ENCODE data around the gene TCF7L1. TPM values are rescaled to one million over a fixed set of nuclear protein-coding genes. Genes with fewer than 3 reads are reported as not detected.

The TCF7L1 gene
- polyA plus RNA-seq, 4 donors = 0.45 to 18.5 (median 3.2) TPM

DNA sequence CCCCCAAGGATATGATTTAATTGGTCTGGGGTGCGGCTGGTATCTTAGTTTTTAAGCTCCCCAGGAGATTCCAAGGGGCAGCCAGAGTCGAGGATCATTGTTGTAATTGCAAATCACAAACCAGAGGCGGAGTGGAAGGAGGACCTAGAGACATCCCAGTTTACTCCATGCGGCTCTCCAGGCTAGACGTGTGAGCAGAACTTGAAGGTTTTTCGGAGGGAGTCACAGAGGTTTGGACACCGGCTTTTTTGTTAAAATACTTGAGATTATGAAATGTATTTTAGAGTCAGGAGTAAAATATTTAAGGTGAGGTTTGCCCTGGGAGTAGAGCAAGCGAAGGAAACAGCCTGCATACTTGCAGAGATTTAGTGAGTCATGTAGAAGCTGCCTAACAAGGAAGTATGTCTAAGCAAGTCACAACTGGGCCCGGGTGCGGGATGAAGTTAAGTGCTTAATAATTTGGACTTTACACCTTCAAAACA is 155.1 kb downstream of the TCF7L1 start:
- H3K27ac ChIP-seq (ENCODE audit: low read depth in 1 of 3, low read length in 2 of 3) = peak overlapping the region; percentile 1 to 68 (median 49)
- no peaks in the 10 kb centered on the region for H3K9me3 ChIP-seq (ENCODE audit: control insufficient read depth in 2 of 2, insufficient read depth in 1 of 2, low read depth in 1 of 2, low read length in 1 of 2)
- DNase-seq (peak; percentile 74 to 92), FAIRE-seq (no peak)
- 23 to 61% (median 43%) methylated on average over 10 of the region's 10 CpGs for WGBS, 3 donors
- H3K36me3 ChIP-seq (ENCODE audit: control insufficient read depth in 3 of 3, insufficient read depth in 2 of 3, low read depth in 1 of 3, low read length in 3 of 3) = peaks cover 0 to 28% (median 0%) of the 10 kb centered on the region in 3 donors
- no peak overlapping the region for H3K4me3 ChIP-seq (ENCODE audit: low read depth in 1 of 3, low read length in 3 of 3)
- no peaks in the 10 kb centered on the region for H3K27me3 ChIP-seq (ENCODE audit: control insufficient read depth in 3 of 3, insufficient read depth in 3 of 3, low read length in 3 of 3)
- peaks cover 0 to 9% (median 2%) of the 10 kb centered on the region in 3 donors for H3K4me1 ChIP-seq (ENCODE audit: control insufficient read depth in 3 of 3, insufficient read depth in 2 of 3, low read depth in 1 of 3, low read length in 2 of 3)

- Histone ChIP-seq H3K27me3 (ENCODE audit: control insufficient read depth in 3 of 3, insufficient read depth in 3 of 3, low read length in 3 of 3) (no peaks in the 10 kb centered on the region), H3K4me3 (ENCODE audit: low read depth in 1 of 3, low read length in 3 of 3) (no peak overlapping the region), H3K36me3 (ENCODE audit: control insufficient read depth in 3 of 3, insufficient read depth in 2 of 3, low read depth in 1 of 3, low read length in 3 of 3) (peaks cover 0 to 10% (median 0%) of the 10 kb centered on the region in 3 donors), H3K9me3 (ENCODE audit: control insufficient read depth in 2 of 2, insufficient read depth in 1 of 2, low read depth in 1 of 2, low read length in 1 of 2) (no peaks in the 10 kb centered on the region), H3K27ac (ENCODE audit: low read depth in 1 of 3, low read length in 2 of 3) (peak overlapping the region in 1 of 3 donors; percentile 12), H3K4me1 (ENCODE audit: control insufficient read depth in 3 of 3, insufficient read depth in 2 of 3, low read depth in 1 of 3, low read length in 2 of 3) (peaks cover 0 to 9% (median 2%) of the 10 kb centered on the region in 3 donors)
- 44 to 60% (median 47%) methylated on average over 4 of the region's 4 CpGs for WGBS, 3 donors
- FAIRE-seq (no peak), DNase-seq (peak in 1 of 2 donors; percentile 61)
Observed at GRCh38 chr2:85291425-85292023, 158.3 kb downstream of the TCF7L1 start.

- H3K36me3 ChIP-seq (ENCODE audit: control insufficient read depth in 3 of 3, insufficient read depth in 2 of 3, low read depth in 1 of 3, low read length in 3 of 3) = peaks cover 0 to 41% (median 0%) of the 10 kb centered on the region in 3 donors
- H3K27ac ChIP-seq (ENCODE audit: low read depth in 1 of 3, low read length in 2 of 3) = no peak overlapping the region
- WGBS, 3 donors = 83 to 89% (median 87%) methylated on average over 6 of the region's 6 CpGs
- no peaks in the 10 kb centered on the region for H3K27me3 ChIP-seq (ENCODE audit: control insufficient read depth in 3 of 3, insufficient read depth in 3 of 3, low read length in 3 of 3)
- H3K4me1 ChIP-seq (ENCODE audit: control insufficient read depth in 3 of 3, insufficient read depth in 2 of 3, low read depth in 1 of 3, low read length in 2 of 3) = peaks cover 0 to 4% (median 3%) of the 10 kb centered on the region in 3 donors
- FAIRE-seq (no peak), DNase-seq (no peak)
- H3K9me3 ChIP-seq (ENCODE audit: control insufficient read depth in 2 of 2, insufficient read depth in 1 of 2, low read depth in 1 of 2, low read length in 1 of 2) = no peaks in the 10 kb centered on the region
- no peak overlapping the region for H3K4me3 ChIP-seq (ENCODE audit: low read depth in 1 of 3, low read length in 3 of 3)
Observed at GRCh38 chr2:85302121-85302520, 168.9 kb downstream of the TCF7L1 start.

DNA sequence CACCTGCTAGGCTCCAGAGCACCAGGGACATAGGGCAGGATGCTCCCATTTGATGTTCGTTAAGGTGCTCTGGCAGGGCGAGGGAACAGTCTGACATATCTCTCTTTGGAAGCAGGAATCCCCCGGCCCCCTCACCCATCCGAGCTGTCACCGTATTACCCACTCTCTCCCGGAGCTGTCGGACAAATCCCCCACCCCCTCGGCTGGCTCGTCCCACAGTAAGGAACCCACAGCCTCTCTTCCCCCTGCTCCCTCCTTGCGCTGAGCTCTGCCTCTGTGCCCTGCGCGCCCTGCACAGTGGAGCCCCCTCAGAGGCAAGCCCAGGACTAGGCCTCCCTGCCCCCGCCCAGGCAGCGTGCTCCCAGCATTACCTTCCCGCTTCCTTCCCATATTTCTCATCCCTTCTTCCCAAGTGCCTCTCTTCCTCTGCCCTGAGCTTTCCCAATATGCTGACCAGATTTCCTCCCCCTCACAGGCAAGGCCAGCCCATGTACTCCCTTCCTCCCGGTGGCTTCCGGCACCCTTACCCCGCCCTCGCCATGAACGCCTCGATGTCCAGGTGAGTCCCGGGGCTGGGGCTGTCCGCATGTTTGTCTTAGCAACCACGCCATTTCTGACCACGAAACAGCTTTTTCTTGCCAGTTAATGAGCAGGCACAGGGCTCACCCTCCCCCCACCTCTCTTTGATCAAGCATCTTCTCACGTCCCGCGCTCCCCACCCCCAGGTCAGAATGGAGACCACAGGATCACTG is 170.8 kb downstream of the TCF7L1 start:
- Histone ChIP-seq H3K27me3 (ENCODE audit: control insufficient read depth in 3 of 3, insufficient read depth in 3 of 3, low read length in 3 of 3) (no peaks in the 10 kb centered on the region), H3K4me1 (ENCODE audit: control insufficient read depth in 3 of 3, insufficient read depth in 2 of 3, low read depth in 1 of 3, low read length in 2 of 3) (peaks cover 2 to 22% (median 4%) of the 10 kb centered on the region in 3 donors), H3K36me3 (ENCODE audit: control insufficient read depth in 3 of 3, insufficient read depth in 2 of 3, low read depth in 1 of 3, low read length in 3 of 3) (peaks cover 0 to 52% (median 0%) of the 10 kb centered on the region in 3 donors), H3K4me3 (ENCODE audit: low read depth in 1 of 3, low read length in 3 of 3) (no peak overlapping the region), H3K27ac (ENCODE audit: low read depth in 1 of 3, low read length in 2 of 3) (no peak overlapping the region), H3K9me3 (ENCODE audit: control insufficient read depth in 2 of 2, insufficient read depth in 1 of 2, low read depth in 1 of 2, low read length in 1 of 2) (no peaks in the 10 kb centered on the region)
- FAIRE-seq (no peak), DNase-seq (no peak)
- WGBS, 3 donors = 86 to 88% (median 86%) methylated on average over 27 to 28 of the region's 28 CpGs

- WGBS, 3 donors = 10 to 62% (median 35%) methylated on average over 9 of the region's 9 CpGs
- peak overlapping the region; percentile 89 to 99 (median 94) for H3K27ac ChIP-seq (ENCODE audit: low read depth in 1 of 3, low read length in 2 of 3)
- no peaks in the 10 kb centered on the region for H3K9me3 ChIP-seq (ENCODE audit: control insufficient read depth in 2 of 2, insufficient read depth in 1 of 2, low read depth in 1 of 2, low read length in 1 of 2)
- H3K27me3 ChIP-seq (ENCODE audit: control insufficient read depth in 3 of 3, insufficient read depth in 3 of 3, low read length in 3 of 3) = no peaks in the 10 kb centered on the region
- peaks cover 5 to 26% (median 10%) of the 10 kb centered on the region in 3 donors for H3K4me1 ChIP-seq (ENCODE audit: control insufficient read depth in 3 of 3, insufficient read depth in 2 of 3, low read depth in 1 of 3, low read length in 2 of 3)
- DNase-seq = peak in 1 of 2 donors; percentile 75
- no peak for FAIRE-seq
- peak overlapping the region in 2 of 3 donors; percentile 37 to 40 for H3K4me3 ChIP-seq (ENCODE audit: low read depth in 1 of 3, low read length in 3 of 3)
- H3K36me3 ChIP-seq (ENCODE audit: control insufficient read depth in 3 of 3, insufficient read depth in 2 of 3, low read depth in 1 of 3, low read length in 3 of 3) = peaks cover 0 to 64% (median 4%) of the 10 kb centered on the region in 3 donors
Observed at GRCh38 chr2:85307527-85307897, 174.3 kb downstream of the TCF7L1 start.

GRCh38 chr2:85308201-85308600 is 175.0 kb downstream of the TCF7L1 start:
- 65 to 89% (median 78%) methylated on average over 6 of the region's 6 CpGs for WGBS, 3 donors
- Histone ChIP-seq H3K36me3 (ENCODE audit: control insufficient read depth in 3 of 3, insufficient read depth in 2 of 3, low read depth in 1 of 3, low read length in 3 of 3) (peaks cover 0 to 61% (median 4%) of the 10 kb centered on the region in 3 donors), H3K27me3 (ENCODE audit: control insufficient read depth in 3 of 3, insufficient read depth in 3 of 3, low read length in 3 of 3) (no peaks in the 10 kb centered on the region), H3K27ac (ENCODE audit: low read depth in 1 of 3, low read length in 2 of 3) (peak overlapping the region in 2 of 3 donors; percentile 89 to 99), H3K9me3 (ENCODE audit: control insufficient read depth in 2 of 2, insufficient read depth in 1 of 2, low read depth in 1 of 2, low read length in 1 of 2) (no peaks in the 10 kb centered on the region), H3K4me1 (ENCODE audit: control insufficient read depth in 3 of 3, insufficient read depth in 2 of 3, low read depth in 1 of 3, low read length in 2 of 3) (peaks cover 5 to 26% (median 10%) of the 10 kb centered on the region in 3 donors), H3K4me3 (ENCODE audit: low read depth in 1 of 3, low read length in 3 of 3) (no peak overlapping the region)
- DNase-seq (no peak), FAIRE-seq (no peak)

- DNase-seq (no peak), FAIRE-seq (no peak)
- Histone ChIP-seq H3K9me3 (ENCODE audit: control insufficient read depth in 2 of 2, insufficient read depth in 1 of 2, low read depth in 1 of 2, low read length in 1 of 2) (no peaks in the 10 kb centered on the region), H3K4me3 (ENCODE audit: low read depth in 1 of 3, low read length in 3 of 3) (no peak overlapping the region), H3K4me1 (ENCODE audit: control insufficient read depth in 3 of 3, insufficient read depth in 2 of 3, low read depth in 1 of 3, low read length in 2 of 3) (peaks cover 5 to 26% (median 10%) of the 10 kb centered on the region in 3 donors), H3K27ac (ENCODE audit: low read depth in 1 of 3, low read length in 2 of 3) (peak overlapping the region in 1 of 3 donors; percentile 56), H3K27me3 (ENCODE audit: control insufficient read depth in 3 of 3, insufficient read depth in 3 of 3, low read length in 3 of 3) (no peaks in the 10 kb centered on the region), H3K36me3 (ENCODE audit: control insufficient read depth in 3 of 3, insufficient read depth in 2 of 3, low read depth in 1 of 3, low read length in 3 of 3) (peaks cover 0 to 61% (median 4%) of the 10 kb centered on the region in 3 donors)
- 12 to 34% (median 34%) methylated on average over 15 of the region's 15 CpGs for WGBS, 3 donors
Observed at GRCh38 chr2:85308896-85309555, 175.8 kb downstream of the TCF7L1 start.

DNA sequence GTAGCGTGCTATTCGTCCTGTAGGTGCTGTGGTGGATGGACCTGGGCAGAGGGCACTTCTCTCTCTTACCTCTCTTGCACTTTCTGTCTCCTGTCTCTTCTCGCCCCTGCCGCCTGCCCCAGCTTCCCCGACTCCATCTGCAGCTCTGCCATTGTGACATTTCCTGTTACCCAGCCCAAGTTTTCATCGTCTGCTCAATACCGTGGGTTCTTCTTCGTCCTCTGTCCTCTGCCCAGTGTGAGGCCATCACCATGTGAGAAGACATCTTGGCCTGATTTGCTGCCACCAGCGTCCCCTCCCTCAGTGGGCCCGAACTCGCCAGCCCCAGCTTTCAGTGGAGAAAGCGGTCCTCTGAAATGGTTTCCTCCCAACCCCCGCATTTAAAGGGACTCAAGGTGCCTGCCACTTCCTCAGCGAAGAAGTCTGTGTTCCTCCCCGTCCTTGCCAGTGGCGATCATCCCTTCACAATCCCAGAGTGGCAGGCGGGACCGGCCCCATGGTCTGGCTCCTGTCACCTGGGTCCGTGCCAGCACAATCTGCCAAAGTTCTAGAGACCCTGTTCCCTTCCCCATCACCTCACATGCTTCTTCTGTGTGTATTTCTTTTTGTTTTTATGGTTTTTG is 176.6 kb downstream of the TCF7L1 start:
- peaks cover 0 to 61% (median 4%) of the 10 kb centered on the region in 3 donors for H3K36me3 ChIP-seq (ENCODE audit: control insufficient read depth in 3 of 3, insufficient read depth in 2 of 3, low read depth in 1 of 3, low read length in 3 of 3)
- no peak overlapping the region for H3K4me3 ChIP-seq (ENCODE audit: low read depth in 1 of 3, low read length in 3 of 3)
- no peaks in the 10 kb centered on the region for H3K9me3 ChIP-seq (ENCODE audit: control insufficient read depth in 2 of 2, insufficient read depth in 1 of 2, low read depth in 1 of 2, low read length in 1 of 2)
- no peaks in the 10 kb centered on the region for H3K27me3 ChIP-seq (ENCODE audit: control insufficient read depth in 3 of 3, insufficient read depth in 3 of 3, low read length in 3 of 3)
- peaks cover 5 to 31% (median 10%) of the 10 kb centered on the region in 3 donors for H3K4me1 ChIP-seq (ENCODE audit: control insufficient read depth in 3 of 3, insufficient read depth in 2 of 3, low read depth in 1 of 3, low read length in 2 of 3)
- 60 to 72% (median 64%) methylated on average over 19 of the region's 19 CpGs for WGBS, 3 donors
- DNase-seq (no peak), FAIRE-seq (no peak)
- H3K27ac ChIP-seq (ENCODE audit: low read depth in 1 of 3, low read length in 2 of 3) = peak overlapping the region in 1 of 3 donors; percentile 60
